ENCODE results near the gene LILRB5. TPM values are rescaled to one million over a fixed set of nuclear protein-coding genes. Genes with fewer than 3 reads are reported as not detected.

The LILRB5 gene
- total and polyA plus RNA-seq, 9 of the 15 experiments (the other 6 are each of a cell fraction or from before 2014, with no cell fraction given): not detected

DNA sequence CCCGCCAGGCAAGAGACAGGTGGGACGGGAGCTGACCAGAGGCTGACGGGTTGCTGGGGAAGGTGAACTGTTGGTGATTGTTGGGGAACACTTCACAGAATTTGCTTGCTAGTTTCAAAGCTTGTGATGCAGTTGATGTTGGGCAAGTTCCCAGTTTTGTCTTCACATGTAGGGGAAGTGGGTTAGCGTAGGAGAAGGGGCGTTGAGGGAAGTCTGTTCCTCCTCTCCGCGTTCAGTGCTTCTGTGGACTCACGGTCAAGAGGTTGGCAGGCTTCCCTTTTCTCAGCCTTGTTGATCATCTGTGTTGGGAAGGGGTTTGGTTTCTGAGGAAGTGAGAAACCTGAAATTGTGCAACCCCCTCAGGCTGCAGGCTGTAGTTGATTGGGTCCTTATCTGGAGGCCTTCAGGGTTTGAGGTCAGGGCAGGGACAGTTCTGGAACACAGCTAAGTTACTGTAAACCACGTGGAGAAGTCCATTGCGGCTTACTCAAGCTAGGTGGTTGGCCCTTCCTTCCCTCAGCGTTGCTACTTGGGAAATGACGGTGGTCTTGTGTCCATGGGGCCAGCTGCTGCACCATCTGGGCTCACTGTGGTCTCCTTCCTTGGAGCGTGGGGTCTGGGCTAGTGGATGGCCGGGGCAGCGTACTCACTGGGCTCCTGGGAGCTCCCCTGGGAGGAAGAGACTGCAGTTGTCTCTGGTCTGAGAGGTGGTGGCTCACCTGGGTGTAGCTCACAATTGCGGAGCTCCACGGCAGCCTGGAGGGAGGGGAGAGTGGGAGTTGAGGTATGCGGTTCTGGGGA, 48.9 kb downstream of the LILRB5 start (continued):
- TF ChIP-seq, protein P1, sequence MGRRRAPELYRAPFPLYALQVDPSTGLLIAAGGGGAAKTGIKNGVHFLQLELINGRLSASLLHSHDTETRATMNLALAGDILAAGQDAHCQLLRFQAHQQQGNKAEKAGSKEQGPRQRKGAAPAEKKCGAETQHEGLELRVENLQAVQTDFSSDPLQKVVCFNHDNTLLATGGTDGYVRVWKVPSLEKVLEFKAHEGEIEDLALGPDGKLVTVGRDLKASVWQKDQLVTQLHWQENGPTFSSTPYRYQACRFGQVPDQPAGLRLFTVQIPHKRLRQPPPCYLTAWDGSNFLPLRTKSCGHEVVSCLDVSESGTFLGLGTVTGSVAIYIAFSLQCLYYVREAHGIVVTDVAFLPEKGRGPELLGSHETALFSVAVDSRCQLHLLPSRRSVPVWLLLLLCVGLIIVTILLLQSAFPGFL (CRISPR knock-in tag; IDR thresholded peaks at IDR 0.05): no peak
- TF ChIP-seq, protein P2, sequence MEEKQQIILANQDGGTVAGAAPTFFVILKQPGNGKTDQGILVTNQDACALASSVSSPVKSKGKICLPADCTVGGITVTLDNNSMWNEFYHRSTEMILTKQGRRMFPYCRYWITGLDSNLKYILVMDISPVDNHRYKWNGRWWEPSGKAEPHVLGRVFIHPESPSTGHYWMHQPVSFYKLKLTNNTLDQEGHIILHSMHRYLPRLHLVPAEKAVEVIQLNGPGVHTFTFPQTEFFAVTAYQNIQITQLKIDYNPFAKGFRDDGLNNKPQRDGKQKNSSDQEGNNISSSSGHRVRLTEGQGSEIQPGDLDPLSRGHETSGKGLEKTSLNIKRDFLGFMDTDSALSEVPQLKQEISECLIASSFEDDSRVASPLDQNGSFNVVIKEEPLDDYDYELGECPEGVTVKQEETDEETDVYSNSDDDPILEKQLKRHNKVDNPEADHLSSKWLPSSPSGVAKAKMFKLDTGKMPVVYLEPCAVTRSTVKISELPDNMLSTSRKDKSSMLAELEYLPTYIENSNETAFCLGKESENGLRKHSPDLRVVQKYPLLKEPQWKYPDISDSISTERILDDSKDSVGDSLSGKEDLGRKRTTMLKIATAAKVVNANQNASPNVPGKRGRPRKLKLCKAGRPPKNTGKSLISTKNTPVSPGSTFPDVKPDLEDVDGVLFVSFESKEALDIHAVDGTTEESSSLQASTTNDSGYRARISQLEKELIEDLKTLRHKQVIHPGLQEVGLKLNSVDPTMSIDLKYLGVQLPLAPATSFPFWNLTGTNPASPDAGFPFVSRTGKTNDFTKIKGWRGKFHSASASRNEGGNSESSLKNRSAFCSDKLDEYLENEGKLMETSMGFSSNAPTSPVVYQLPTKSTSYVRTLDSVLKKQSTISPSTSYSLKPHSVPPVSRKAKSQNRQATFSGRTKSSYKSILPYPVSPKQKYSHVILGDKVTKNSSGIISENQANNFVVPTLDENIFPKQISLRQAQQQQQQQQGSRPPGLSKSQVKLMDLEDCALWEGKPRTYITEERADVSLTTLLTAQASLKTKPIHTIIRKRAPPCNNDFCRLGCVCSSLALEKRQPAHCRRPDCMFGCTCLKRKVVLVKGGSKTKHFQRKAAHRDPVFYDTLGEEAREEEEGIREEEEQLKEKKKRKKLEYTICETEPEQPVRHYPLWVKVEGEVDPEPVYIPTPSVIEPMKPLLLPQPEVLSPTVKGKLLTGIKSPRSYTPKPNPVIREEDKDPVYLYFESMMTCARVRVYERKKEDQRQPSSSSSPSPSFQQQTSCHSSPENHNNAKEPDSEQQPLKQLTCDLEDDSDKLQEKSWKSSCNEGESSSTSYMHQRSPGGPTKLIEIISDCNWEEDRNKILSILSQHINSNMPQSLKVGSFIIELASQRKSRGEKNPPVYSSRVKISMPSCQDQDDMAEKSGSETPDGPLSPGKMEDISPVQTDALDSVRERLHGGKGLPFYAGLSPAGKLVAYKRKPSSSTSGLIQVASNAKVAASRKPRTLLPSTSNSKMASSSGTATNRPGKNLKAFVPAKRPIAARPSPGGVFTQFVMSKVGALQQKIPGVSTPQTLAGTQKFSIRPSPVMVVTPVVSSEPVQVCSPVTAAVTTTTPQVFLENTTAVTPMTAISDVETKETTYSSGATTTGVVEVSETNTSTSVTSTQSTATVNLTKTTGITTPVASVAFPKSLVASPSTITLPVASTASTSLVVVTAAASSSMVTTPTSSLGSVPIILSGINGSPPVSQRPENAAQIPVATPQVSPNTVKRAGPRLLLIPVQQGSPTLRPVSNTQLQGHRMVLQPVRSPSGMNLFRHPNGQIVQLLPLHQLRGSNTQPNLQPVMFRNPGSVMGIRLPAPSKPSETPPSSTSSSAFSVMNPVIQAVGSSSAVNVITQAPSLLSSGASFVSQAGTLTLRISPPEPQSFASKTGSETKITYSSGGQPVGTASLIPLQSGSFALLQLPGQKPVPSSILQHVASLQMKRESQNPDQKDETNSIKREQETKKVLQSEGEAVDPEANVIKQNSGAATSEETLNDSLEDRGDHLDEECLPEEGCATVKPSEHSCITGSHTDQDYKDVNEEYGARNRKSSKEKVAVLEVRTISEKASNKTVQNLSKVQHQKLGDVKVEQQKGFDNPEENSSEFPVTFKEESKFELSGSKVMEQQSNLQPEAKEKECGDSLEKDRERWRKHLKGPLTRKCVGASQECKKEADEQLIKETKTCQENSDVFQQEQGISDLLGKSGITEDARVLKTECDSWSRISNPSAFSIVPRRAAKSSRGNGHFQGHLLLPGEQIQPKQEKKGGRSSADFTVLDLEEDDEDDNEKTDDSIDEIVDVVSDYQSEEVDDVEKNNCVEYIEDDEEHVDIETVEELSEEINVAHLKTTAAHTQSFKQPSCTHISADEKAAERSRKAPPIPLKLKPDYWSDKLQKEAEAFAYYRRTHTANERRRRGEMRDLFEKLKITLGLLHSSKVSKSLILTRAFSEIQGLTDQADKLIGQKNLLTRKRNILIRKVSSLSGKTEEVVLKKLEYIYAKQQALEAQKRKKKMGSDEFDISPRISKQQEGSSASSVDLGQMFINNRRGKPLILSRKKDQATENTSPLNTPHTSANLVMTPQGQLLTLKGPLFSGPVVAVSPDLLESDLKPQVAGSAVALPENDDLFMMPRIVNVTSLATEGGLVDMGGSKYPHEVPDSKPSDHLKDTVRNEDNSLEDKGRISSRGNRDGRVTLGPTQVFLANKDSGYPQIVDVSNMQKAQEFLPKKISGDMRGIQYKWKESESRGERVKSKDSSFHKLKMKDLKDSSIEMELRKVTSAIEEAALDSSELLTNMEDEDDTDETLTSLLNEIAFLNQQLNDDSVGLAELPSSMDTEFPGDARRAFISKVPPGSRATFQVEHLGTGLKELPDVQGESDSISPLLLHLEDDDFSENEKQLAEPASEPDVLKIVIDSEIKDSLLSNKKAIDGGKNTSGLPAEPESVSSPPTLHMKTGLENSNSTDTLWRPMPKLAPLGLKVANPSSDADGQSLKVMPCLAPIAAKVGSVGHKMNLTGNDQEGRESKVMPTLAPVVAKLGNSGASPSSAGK (IDR thresholded peaks at IDR 0.05): peak; percentile 93
- TF ChIP-seq SMAD4 (CRISPR knock-in tag; conservative IDR thresholded peaks at IDR 0.05) (peak; percentile 89), PCBP1 (IDR thresholded peaks at IDR 0.05; ENCODE audit: low read depth, low read length, poor library complexity, severe bottlenecking) (no peak), SAFB (IDR thresholded peaks at IDR 0.05; ENCODE audit: borderline replicate concordance, low read depth, low read length) (no peak), SNIP1 (IDR thresholded peaks at IDR 0.05; ENCODE audit: low read depth) (no peak), ZNF699 (CRISPR knock-in tag; IDR thresholded peaks at IDR 0.05; ENCODE audit: insufficient replicate concordance) (no peak), SREBF1 (IDR thresholded peaks at IDR 0.05; ENCODE audit: borderline replicate concordance, low read depth, low read length) (no peak; the same call in 1 of the 2 replicates), ZNF253 (CRISPR knock-in tag; conservative IDR thresholded peaks at IDR 0.05) (peak; percentile 16; the same call in 1 of the 2 replicates), HOXB6 (CRISPR knock-in tag; IDR thresholded peaks at IDR 0.05; ENCODE audit: borderline replicate concordance) (no peak; the same call in 1 of the 2 replicates), CAMTA2 (CRISPR knock-in tag; conservative IDR thresholded peaks at IDR 0.05) (no peak)
- TF ChIP-seq, protein P3, sequence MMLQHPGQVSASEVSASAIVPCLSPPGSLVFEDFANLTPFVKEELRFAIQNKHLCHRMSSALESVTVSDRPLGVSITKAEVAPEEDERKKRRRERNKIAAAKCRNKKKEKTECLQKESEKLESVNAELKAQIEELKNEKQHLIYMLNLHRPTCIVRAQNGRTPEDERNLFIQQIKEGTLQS (IDR thresholded peaks at IDR 0.05): peak; percentile 81
- TF ChIP-seq, protein P3 (CRISPR knock-in tag; conservative IDR thresholded peaks at IDR 0.05): peak; percentile 74
